Stimulated activated CD4-positive, alpha-beta T cell treated with anti-CD3 and anti-CD28 coated beads, Interleukin-1b, Interleukin-23, amount 100 ng/mL, for 1 hour (primary cell): Measurements from ENCODE around the gene CTIF.

ENCODE experiments used
- DNase-seq, 2 donors: peaks; one replicate each; pipeline ENCODE4 v3.0.0-alpha.2; 2020; ENCODE audit warnings: low read depth in 2 of 2

The CTIF gene

GRCh38 chr18:48680339-48681250 lies 141.8 kb downstream of the CTIF start:
- no peak for DNase-seq

DNA sequence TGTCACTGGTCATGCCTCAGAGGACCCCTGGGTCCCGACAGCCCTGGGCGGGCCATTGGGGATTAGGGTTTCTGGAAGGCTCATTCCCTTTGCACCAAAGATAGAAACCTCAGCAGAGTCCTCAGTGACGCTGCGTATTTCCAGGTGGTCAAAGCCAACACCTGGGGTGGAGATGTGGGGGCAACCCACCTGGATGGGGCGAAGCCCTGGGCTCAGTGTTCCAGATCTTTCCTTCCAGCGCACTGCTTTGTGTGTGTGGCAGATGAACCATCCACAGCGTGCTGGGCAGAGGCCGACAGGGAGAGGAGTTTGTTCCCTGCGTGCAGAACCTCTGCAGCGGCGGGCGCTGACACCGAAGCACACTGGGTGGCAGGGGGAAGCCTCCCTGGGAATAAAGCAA lies 143.9 kb downstream of the CTIF start:
- DNase-seq, result no peak

DNA sequence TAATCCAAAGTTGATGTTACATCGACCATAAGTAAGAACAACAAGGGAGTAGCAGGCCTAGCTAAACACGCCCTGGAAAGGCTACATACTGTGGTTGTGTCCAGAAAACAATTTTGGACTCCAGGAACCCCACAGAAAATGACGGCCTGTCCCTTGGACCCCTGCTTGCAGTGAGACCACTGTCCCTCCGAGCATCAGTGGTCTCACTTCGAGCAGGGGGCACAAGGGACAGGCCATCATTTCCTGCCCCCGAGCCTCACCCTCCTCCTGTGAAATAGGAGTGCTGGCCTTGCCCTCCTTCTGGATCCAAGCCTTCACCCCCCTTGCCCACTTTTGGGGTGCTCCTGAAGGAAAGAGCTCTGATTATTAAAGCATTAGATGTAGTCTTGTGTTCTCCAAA lies 144.4 kb downstream of the CTIF start:
- no peak for DNase-seq

DNA sequence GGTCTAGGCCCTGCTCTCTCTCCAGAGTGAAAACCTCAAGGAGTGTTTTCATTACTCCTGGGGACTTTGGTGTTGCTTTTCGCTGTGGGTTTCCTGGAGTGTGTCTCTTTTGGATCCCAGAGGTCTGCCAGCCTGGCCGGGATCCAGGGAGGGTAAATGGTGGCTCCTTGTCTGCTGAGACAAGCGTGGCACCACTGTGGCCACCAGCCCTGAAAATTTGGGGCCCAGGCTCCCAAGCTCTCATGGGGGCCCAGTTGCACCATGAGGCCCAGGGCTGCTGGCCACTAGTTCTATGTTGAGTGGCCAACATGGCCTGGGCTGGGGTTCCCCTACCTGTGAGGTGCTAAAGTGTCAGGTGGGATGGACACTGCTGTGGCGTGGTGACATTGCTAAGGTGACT lies 144.8 kb downstream of the CTIF start:
- DNase-seq, result no peak

DNA sequence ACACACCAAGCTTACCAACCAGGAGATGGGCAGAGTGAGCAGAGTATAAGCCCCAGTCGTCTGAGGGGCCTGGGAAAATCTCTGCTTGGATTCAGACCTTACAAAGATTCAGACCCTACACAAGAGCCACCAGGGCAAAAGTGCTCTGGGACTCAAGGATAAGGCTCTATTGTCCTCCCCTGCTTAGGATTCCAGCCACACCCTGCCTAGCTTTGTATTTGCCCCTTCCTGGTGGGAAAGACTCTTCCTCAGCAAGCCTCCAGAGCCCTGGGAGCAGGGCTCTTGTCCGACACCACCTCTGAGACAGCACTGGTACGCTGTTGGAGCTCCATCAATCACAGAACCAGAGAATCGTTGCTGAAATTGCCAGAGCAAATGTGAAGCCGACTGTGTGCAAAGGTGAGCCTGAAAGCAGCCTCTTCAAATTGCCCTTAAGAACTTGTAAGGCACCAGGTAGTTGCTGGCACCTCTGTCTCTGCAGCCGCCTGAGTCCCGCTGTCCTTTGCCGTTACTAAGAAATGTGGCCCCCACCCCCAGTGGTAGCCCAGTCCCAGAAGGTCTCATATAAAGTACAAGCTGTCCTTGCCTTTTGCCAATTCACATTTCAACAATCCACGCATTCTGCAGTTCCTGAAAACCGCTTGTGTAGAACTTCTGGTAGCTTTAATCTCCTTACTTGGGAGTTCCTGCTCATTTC lies 148.7 kb downstream of the CTIF start:
- DNase-seq, result no peak

DNA sequence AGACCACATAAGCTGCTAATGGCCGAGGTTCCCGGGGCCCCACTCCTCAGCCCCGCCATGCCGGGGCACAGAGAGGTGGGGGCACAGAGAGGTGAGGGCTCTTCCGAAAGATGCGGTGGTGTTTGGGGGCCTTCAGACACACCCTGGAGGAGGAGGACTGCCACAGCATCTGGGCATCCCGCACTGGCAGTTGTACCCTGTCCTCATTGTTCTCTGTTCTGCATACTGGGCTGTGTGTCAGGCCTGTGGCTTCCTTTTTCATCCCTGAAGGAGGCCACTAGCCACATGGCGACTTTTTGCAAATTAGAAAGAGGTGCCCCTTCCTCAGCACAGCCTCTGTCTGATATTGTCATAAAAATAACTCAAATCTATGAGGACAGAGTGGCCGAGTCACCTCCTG lies 150.1 kb downstream of the CTIF start:
- no peak for DNase-seq

- no peak for DNase-seq
Observed at GRCh38 chr18:48689548-48689947, 150.7 kb downstream of the CTIF start.

DNA sequence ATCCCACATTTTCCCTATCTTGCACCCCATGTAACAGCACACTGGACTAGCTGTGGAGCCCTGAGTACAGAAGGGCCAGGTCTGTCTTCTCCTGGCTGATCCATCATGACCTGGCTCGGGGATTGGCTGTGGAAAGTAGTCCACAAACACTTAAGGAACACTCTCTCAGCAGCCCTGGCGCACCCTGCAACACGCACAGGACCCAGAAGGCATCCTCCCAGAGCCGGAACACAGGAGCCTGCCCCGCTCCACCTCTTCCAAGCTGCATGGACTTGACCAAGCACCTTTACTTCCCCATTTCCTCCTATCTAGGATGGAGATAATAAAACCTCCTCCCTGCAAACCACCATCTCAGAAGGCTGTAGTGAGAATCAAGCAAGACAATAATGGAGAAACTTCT lies 151.7 kb downstream of the CTIF start:
- DNase-seq, result no peak

- no peak for DNase-seq
Observed at GRCh38 chr18:48693006-48693405, 154.2 kb downstream of the CTIF start.

- no peak for DNase-seq
Observed at GRCh38 chr18:48693625-48694262, 154.9 kb downstream of the CTIF start.

DNA sequence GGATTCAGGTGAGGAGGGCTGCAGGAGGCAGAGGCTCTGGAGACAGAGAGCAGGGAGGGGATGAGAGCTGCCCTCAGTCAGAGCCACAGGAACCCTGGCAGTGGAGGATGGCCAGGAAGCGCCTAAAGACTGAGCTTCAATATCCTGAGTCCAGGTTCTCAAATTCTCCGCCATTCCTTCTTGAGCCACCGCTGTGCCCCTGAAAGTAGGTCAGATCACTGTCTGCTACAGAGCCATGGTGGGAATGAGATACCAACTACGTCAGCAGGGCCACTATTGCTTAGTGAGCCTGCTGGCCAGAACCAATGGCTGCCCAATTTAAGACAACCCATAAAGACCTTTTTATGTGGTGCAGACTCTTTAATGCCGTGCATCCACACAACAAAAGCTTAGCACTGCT lies 155.5 kb downstream of the CTIF start:
- no peak for DNase-seq

GRCh38 chr18:48695671-48696070 lies 156.8 kb downstream of the CTIF start:
- DNase-seq, result no peak

DNA sequence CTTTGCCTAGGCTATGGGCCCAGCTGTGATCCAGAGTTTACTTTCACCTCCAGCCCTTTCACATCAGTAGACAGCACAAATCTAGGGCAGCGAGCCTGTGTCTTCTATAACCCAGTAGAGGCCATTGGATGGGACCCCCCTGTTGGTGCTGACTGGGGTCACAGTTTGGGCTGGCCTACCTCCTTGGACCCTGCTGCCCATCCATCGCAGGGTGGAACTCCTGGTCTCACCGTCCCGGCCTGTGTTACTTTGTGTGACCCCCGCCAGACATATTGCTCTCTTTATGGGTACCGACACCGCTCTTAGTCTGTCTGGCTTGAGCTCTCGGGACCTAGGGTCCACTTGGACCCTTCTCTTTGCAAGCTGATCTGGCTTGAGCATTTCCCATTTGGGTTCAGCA lies 157.4 kb downstream of the CTIF start:
- DNase-seq, result no peak

GRCh38 chr18:48697441-48697840 lies 158.6 kb downstream of the CTIF start:
- no peak for DNase-seq

DNA sequence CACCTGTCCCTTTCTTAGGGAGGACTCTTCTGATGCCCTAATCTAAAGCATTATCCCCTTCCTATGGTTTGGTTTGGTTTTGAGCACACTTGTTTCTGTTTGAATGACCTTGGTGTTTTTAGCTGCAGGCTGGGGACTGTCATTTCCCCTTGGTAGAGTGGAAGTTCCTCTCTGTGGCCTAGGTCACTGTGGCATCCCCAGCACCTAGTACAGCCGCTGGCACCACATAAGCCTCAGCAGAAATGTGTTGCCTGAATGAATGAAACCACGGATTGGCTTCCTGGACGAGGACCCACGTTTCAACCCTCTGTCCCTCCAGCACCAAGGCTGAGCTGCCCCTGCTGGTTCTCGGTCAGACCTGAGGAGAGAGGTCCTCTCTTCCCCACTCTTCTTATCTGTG lies 159.9 kb downstream of the CTIF start:
- DNase-seq, result no peak

DNA sequence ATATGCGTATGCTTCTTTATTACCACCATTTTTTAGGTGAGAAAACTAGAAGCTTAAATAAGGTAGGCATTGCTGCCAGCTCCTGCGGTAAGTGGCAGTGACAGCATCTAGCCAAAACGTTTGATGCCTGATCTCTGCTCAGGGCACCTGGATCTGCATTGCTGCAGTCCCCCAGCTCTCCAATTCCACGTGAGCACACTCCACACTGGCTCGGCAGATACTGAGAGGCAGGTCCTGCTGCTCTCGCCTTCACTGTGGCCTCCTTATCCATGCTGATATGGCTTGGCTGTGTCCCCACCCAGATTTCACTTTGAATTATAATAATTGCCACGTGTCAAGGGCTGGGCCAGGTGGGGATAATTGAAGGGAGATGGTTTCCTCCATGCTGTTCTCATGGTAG lies 160.9 kb downstream of the CTIF start:
- DNase-seq, result no peak

GRCh38 chr18:48700446-48700845 lies 161.6 kb downstream of the CTIF start:
- no peak for DNase-seq

DNA sequence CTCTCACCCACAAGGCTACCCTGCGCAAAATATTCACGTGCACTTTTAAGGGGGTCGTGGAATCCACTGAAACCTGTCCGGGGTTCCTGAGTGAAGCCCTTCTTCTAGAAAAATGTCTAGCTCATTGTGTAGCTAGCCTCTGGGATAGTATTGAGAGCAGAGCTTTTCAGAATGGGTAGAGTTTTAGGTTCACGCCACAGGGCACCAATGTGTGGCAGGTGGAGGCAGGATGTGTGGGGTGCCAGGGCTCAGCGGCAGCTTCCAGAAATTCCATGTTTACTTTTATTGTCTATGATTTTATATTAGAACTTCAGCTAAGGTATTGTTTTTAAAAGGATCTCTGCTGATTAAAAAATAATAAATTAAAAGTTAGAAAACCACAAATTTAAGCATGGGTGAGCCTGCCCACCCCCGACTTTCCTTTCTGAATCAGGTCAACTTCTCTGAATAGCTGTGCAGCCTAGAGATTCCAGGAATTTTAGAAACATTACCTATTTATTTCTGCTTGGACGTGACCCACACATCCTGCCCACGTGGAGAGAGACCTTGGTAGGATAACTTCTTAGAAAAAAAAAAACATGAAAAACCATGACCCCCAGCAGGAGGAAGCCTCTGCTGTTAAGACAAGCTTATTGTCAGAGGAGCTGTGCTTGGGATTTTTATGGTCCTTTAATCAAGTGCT lies 163.7 kb downstream of the CTIF start:
- no peak for DNase-seq

DNA sequence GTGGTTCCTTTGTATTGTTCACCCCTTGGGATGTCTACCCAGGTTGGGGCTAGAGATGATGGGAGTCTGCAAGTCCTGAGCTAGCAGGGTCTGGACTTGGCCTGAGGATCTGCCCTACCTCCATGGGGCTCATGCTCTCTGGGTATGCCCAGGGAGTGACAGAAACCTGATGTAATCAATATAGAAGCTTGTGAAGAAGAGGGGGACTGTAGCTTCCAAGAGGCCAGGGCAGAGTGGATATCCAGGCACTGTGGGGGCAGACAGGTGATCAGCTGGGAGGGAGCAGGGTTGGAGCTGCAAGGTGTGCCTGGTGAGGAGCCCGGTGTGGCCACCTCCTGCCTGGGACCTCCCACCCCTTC lies 164.2 kb downstream of the CTIF start:
- DNase-seq, result no peak

GRCh38 chr18:48703418-48703817 lies 164.6 kb downstream of the CTIF start:
- DNase-seq, result no peak

DNA sequence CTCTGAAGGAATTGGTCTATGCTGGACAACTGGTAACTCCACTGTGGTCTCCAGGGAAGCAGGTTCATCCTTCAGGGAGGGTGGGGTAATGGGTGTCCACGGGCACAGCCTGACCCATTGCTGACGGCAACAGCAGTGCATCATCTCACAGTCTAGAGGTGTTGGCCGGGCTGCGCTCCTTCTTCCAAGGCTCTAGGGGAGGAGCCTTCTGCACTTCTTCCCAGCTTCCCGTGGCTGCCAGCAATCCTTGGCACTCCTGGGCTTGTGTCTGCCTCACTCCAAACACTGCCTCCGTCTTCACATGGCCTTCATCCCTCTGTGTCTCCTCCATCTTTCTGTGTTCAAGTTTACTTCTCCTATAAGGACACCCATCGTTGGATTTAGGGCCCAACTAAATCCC lies 166.2 kb downstream of the CTIF start:
- DNase-seq, result no peak

DNA sequence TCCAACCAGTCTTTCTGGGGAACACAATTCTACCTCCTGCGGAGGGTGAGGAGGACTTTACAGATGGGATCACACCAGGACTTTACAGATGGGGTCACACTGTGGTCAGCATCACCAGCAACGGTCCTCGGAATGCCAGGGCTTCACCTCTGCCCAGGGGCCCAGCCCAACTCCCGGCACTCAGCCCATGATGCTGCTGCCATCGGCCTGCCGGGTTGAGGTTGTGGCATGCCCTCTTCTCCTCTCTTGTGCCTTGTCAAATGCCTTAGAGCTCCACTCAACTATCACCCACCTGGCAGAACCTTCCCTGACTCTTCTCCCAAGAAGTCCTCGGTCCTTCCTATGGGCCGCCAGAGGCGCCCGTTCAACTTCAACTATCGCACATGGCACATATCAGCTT lies 166.7 kb downstream of the CTIF start:
- no peak for DNase-seq
